Hepatocyte (in vitro differentiated cells): Measurements from ENCODE around the gene UNC45B. TPM values are rescaled to one million over a fixed set of nuclear protein-coding genes. Genes with fewer than 3 reads are reported as not detected.
"Not testable (repeated sequence)": the region's sequence is repeated elsewhere in the genome, so short reads cannot be mapped to it uniquely, and the experiment has no call there.

Experiments used
- DNase-seq: peaks from one replicate; pipeline ENCODE4 v3.0.0-alpha.2; 2016; ENCODE audit warnings: low spot score
- H2AFZ ChIP-seq: fragments of 200-600 bp; sonication (generic); 2 replicates; pipeline ENCODE4 v1.6.0; 2016; ENCODE audit warnings: antibody characterized with exemption, mild to moderate bottlenecking
- H3K27ac ChIP-seq: fragments of 200-600 bp; sonication (generic); 2 replicates; pipeline ENCODE4 v1.5.1; 2016; ENCODE audit warnings: mild to moderate bottlenecking
- H3K27me3 ChIP-seq: fragments of 200-600 bp; sonication (generic); 2 replicates; pipeline ENCODE4 v1.6.1; 2016
- H3K36me3 ChIP-seq: fragments of 200-600 bp; sonication (generic); replicated peaks from 2 replicates; pipeline ENCODE4 v1.5.1; 2016; ENCODE audit warnings: low read depth; ENCODE audit not compliant: insufficient read depth
- H3K4me1 ChIP-seq: fragments of 200-600 bp; sonication (generic); 2 replicates; pipeline ENCODE4 v1.5.1; 2016; ENCODE audit warnings: mild to moderate bottlenecking, moderate library complexity; ENCODE audit not compliant: insufficient read depth
- H3K4me2 ChIP-seq: fragments of 200-600 bp; sonication (generic); 2 replicates; pipeline ENCODE4 v1.6.0; 2016
- H3K4me3 ChIP-seq: fragments of 200-600 bp; sonication (generic); 2 replicates; pipeline ENCODE4 v1.5.1; 2016; ENCODE audit warnings: mild to moderate bottlenecking
- H3K79me2 ChIP-seq: fragments of 200-600 bp; sonication (generic); 2 replicates; pipeline ENCODE4 v1.6.0; 2017; ENCODE audit warnings: mild to moderate bottlenecking
- H3K9me2 ChIP-seq: fragments of 200-600 bp; sonication (generic); replicated peaks from 2 replicates; pipeline ENCODE4 v1.6.0; 2017; ENCODE audit warnings: mild to moderate bottlenecking; ENCODE audit not compliant: insufficient read depth
- H3K9me3 ChIP-seq: fragments of 200-600 bp; sonication (generic); 2 replicates; pipeline ENCODE4 v1.5.1; 2016; ENCODE audit warnings: low read depth, mild to moderate bottlenecking
- H4K20me1 ChIP-seq: fragments of 200-600 bp; sonication (generic); 2 replicates; pipeline ENCODE4 v1.6.0; 2016; ENCODE audit warnings: mild to moderate bottlenecking; ENCODE audit not compliant: insufficient read depth, poor library complexity, severe bottlenecking
- CTCF ChIP-seq: fragments of 200-600 bp; sonication (generic); IDR thresholded peaks from 2 replicates; pipeline ENCODE4 v1.5.1; 2016; ENCODE audit warnings: antibody characterized with exemption, mild to moderate bottlenecking; ENCODE audit not compliant: poor library complexity
- EZH2 ChIP-seq: fragments of 200-600 bp; sonication (generic); IDR thresholded peaks from 2 replicates; pipeline ENCODE4 v1.6.1; 2016; ENCODE audit warnings: antibody characterized with exemption, mild to moderate bottlenecking, borderline replicate concordance
- EZH2phosphoT487 ChIP-seq: fragments of 200-600 bp; sonication (generic); IDR thresholded peaks from one replicate; pipeline ENCODE4 v1.6.1; 2018; ENCODE audit warnings: antibody characterized with exemption, mild to moderate bottlenecking, low read depth, moderate library complexity; ENCODE audit not compliant: unreplicated experiment, severe bottlenecking
- WGBS: methylation state at CpG from one replicate; pipeline ENCODE4 v1.1.6; 2016; ENCODE audit warnings: low lambda C conversion rate; ENCODE audit errors: missing lambda C conversion rate; 5-methylcytosine and 5-hydroxymethylcytosine counted together
- polyA plus RNA-seq: library from polyadenylated mRNA; unstranded; fragments of >200 nt; fragmentation: Nextera tagmentation; extraction: Ambion mirVana; gene quantifications from 2 replicates; pipeline ENCODE4 v1.2.1, GENCODE V29; 2016
- total RNA-seq: library from RNA; depleted of rRNA; stranded (reverse); fragments of >200 nt; gene quantifications from 2 replicates; pipeline ENCODE4 v1.2.3, GENCODE V29; 2014

Gene UNC45B
- total and polyA plus RNA-seq, 2 experiments from 2014 or later: not detected

DNA sequence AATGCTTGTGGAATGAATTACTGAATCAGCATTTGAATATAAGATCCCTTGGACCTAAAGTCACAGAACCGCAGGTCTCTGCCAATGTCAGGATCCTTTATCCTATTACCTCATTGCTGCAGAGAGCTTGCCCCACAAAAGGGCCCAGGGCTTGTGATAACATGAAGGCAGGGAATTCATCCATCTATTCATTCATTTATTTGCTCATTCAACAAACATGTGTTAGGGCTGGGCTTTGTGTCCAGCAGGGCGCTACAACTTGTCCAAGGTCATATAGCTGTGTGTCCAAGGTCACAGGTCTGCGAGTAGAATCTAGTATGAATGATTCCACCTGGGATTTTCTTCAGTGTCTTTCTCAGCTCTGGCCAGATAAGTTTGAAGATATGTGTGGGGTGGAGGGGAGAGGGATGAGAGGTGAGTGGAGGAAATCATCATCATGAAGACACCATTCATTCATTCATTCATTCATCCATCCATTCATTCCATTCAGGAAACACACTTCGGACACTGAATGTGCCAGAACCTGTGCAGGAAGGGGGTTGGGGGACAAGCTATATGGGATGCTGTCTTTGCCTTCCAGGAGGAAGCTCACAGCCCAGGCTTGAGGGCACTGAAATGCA lies 1.3 kb upstream of the UNC45B start:
- TF ChIP-seq CTCF: no peak
- TF ChIP-seq EZH2phosphoT487: no peak
- TF ChIP-seq EZH2: no peak
- H4K20me1 ChIP-seq: no peaks in the 10 kb centered on the region
- no peaks in the 10 kb centered on the region for H3K27me3 ChIP-seq
- no peaks in the 10 kb centered on the region for H3K36me3 ChIP-seq
- H3K27ac ChIP-seq: no peak overlapping the region
- no peak for DNase-seq
- no peaks in the 10 kb centered on the region for H3K9me3 ChIP-seq
- no peaks in the 10 kb centered on the region for H3K4me1 ChIP-seq
- H3K4me3 ChIP-seq: no peak overlapping the region
- H3K9me2 ChIP-seq: no peaks in the 10 kb centered on the region
- 75% methylated on average over 4 of the region's 4 CpGs for WGBS
- peaks cover 6% of the 10 kb centered on the region for H3K79me2 ChIP-seq
- H2AFZ ChIP-seq: no peak overlapping the region
- H3K4me2 ChIP-seq: no peak overlapping the region

DNA sequence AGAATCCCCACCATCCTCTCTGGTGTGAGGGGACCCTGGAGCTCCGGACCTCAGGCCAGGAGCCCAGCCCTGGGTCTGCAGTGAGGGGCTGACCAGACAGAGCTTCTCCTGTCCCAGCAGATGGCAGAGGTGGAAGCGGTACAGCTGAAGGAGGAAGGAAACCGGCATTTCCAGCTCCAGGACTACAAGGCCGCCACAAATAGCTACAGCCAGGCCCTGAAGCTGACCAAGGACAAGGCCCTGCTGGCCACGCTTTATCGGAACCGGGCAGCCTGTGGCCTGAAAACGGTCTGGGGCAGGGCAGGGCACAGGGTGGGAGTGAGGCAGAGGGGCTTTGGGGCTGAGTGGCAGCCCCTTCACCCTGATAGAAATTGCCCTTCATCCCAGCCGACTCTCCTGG lies 527 bp downstream of the UNC45B start:
- H4K20me1 ChIP-seq: no peaks in the 10 kb centered on the region
- no peak overlapping the region for H3K27ac ChIP-seq

DNA sequence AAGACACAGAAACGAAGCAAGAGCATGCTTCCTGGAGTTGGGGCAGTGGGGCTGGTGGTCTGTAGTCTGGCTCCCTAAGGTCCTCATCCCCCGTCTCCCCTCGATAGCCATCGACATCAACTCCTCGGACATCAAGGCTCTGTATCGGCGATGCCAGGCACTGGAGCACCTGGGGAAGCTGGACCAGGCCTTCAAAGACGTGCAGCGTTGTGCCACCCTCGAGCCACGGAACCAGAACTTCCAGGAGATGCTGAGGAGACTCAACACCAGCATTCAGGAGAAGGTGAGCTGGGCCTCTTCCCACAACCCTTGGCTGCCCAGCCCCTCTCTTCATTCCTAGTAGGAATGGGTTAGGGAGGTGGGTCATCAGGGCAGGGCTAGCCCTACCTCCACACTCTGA lies 2.3 kb downstream of the UNC45B start:
- no peaks in the 10 kb centered on the region for H4K20me1 ChIP-seq
- H3K79me2 ChIP-seq: no peaks in the 10 kb centered on the region
- no peaks in the 10 kb centered on the region for H3K27me3 ChIP-seq
- H2AFZ ChIP-seq: no peak overlapping the region
- DNase-seq: no peak
- H3K9me2 ChIP-seq: no peaks in the 10 kb centered on the region
- no peaks in the 10 kb centered on the region for H3K36me3 ChIP-seq
- no peak overlapping the region for H3K4me3 ChIP-seq
- peaks cover 3% of the 10 kb centered on the region for H3K4me1 ChIP-seq
- H3K4me2 ChIP-seq: no peak overlapping the region
- TF ChIP-seq EZH2phosphoT487: no peak
- TF ChIP-seq CTCF: no peak
- TF ChIP-seq EZH2: no peak
- H3K27ac ChIP-seq: no peak overlapping the region
- no peaks in the 10 kb centered on the region for H3K9me3 ChIP-seq
- 98% methylated on average over 11 of the region's 11 CpGs for whole genome bisulfite sequencing

More for the DNA sequence above, 527 bp downstream of the UNC45B start:
- H3K9me2 ChIP-seq: no peaks in the 10 kb centered on the region
- H3K4me2 ChIP-seq: no peak overlapping the region
- TF ChIP-seq CTCF (no peak), EZH2 (no peak), EZH2phosphoT487 (no peak)
- H3K79me2 ChIP-seq: no peaks in the 10 kb centered on the region
- no peak for DNase-seq
- H3K9me3 ChIP-seq: no peaks in the 10 kb centered on the region
- no peaks in the 10 kb centered on the region for H3K4me1 ChIP-seq
- no peaks in the 10 kb centered on the region for H3K36me3 ChIP-seq
- no peak overlapping the region for H3K4me3 ChIP-seq
- WGBS: 74% methylated on average over 9 of the region's 9 CpGs
- no peak overlapping the region for H2AFZ ChIP-seq
- no peaks in the 10 kb centered on the region for H3K27me3 ChIP-seq

GRCh38 chr17:35151080-35151479 lies 3.5 kb downstream of the UNC45B start:
- not testable (repeated sequence) for H3K27me3 ChIP-seq, H2AFZ ChIP-seq, H3K27ac ChIP-seq, H3K9me3 ChIP-seq, H3K9me2 ChIP-seq, H3K4me1 ChIP-seq, H3K36me3 ChIP-seq, H4K20me1 ChIP-seq, DNase-seq, H3K79me2 ChIP-seq, H3K4me2 ChIP-seq, H3K4me3 ChIP-seq
- WGBS: 92% methylated on average over 28 of the region's 29 CpGs
